GM03348 (cell line): Measurements from ENCODE around the gene FBLN2.

Experiments used
- DNase-seq: peaks from one replicate; pipeline ENCODE4 v3.0.0; 2012; ENCODE audit warnings: low spot score

FBLN2 gene

GRCh38 chr3:13605555-13605954 is 56.6 kb downstream of the FBLN2 start:
- DNase-seq: no peak

- no peak for DNase-seq
Observed at GRCh38 chr3:13607821-13608597, 59.1 kb downstream of the FBLN2 start.

- no peak for DNase-seq
Observed at GRCh38 chr3:13608969-13609725, 60.2 kb downstream of the FBLN2 start.

- DNase-seq: no peak
Observed at GRCh38 chr3:13610006-13610570, 61.2 kb downstream of the FBLN2 start.

- no peak for DNase-seq
Observed at GRCh38 chr3:13611221-13611620, 62.3 kb downstream of the FBLN2 start.

- no peak for DNase-seq
Observed at GRCh38 chr3:13612829-13613228, 63.9 kb downstream of the FBLN2 start.

GRCh38 chr3:13613343-13614190 is 64.6 kb downstream of the FBLN2 start:
- DNase-seq: no peak

- no peak for DNase-seq
Observed at GRCh38 chr3:13614607-13615006, 65.7 kb downstream of the FBLN2 start.

- no peak for DNase-seq
Observed at GRCh38 chr3:13615019-13615528, 66.1 kb downstream of the FBLN2 start.

- DNase-seq: no peak
Observed at GRCh38 chr3:13616359-13616758, 67.4 kb downstream of the FBLN2 start.

- no peak for DNase-seq
Observed at GRCh38 chr3:13617097-13617738, 68.3 kb downstream of the FBLN2 start.

GRCh38 chr3:13617981-13618380 is 69.1 kb downstream of the FBLN2 start:
- no peak for DNase-seq

GRCh38 chr3:13618836-13619235 is 69.9 kb downstream of the FBLN2 start:
- no peak for DNase-seq

GRCh38 chr3:13619661-13620230 is 70.8 kb downstream of the FBLN2 start:
- no peak for DNase-seq

GRCh38 chr3:13620281-13620680 is 71.4 kb downstream of the FBLN2 start:
- no peak for DNase-seq

GRCh38 chr3:13620776-13621365 is 71.9 kb downstream of the FBLN2 start:
- DNase-seq: no peak

- no peak for DNase-seq
Observed at GRCh38 chr3:13621381-13622221, 72.7 kb downstream of the FBLN2 start.

GRCh38 chr3:13622356-13622755 is 73.4 kb downstream of the FBLN2 start:
- no peak for DNase-seq

GRCh38 chr3:13623101-13623654 is 74.3 kb downstream of the FBLN2 start:
- no peak for DNase-seq
